GM12878 (cell line): ENCODE data around the gene VSTM1.

Source experiments
- CEBPB ChIP-seq, 2 experiments: fragments of 150-350 bp in 1 of 2; IDR thresholded peaks; 2 replicates each; pipeline ENCODE4 v1.6.1; 2012 to 2014; ENCODE audit warnings: low read depth in 2 of 2, low read length in 2 of 2, borderline replicate concordance in 1 of 2, inconsistent platforms in 1 of 2
- CTCF ChIP-seq, 3 experiments: IDR thresholded peaks in 2 of 3; conservative IDR thresholded peaks in 1 of 3; 2 replicates each; pipeline ENCODE4 v1.5.1; 2011; ENCODE audit warnings: low read depth in 3 of 3, low read length in 3 of 3, mild to moderate bottlenecking in 3 of 3, control low read depth in 2 of 3, moderate library complexity in 2 of 3, inconsistent platforms in 1 of 3, mixed read lengths in 1 of 3; ENCODE audit not compliant: control insufficient read depth in 2 of 3, insufficient read depth in 1 of 3; ENCODE audit errors: extremely low read depth in 1 of 3
- EGR1 ChIP-seq, 2 experiments: IDR thresholded peaks; 1 replicate in 1 of 2; 2 replicates in 1 of 2; pipeline ENCODE4 v1.6.1; 2011 to 2012; ENCODE audit warnings: low read depth in 2 of 2, low read length in 2 of 2, borderline replicate concordance in 1 of 2, mild to moderate bottlenecking in 1 of 2, moderate library complexity in 1 of 2
- FOS ChIP-seq: IDR thresholded peaks from 3 replicates; pipeline ENCODE4 v1.6.1; 2011; ENCODE audit warnings: borderline replicate concordance; ENCODE audit not compliant: insufficient read length; ENCODE audit errors: extremely low read depth
- HDAC2 ChIP-seq: fragments of 200-600 bp; sonication (generic); IDR thresholded peaks from 2 replicates; pipeline ENCODE4 v1.6.1; 2017
- IRF4 ChIP-seq: IDR thresholded peaks from 2 replicates; pipeline ENCODE4 v1.6.1; 2011; ENCODE audit warnings: low read depth, low read length
- KDM1A ChIP-seq: fragments of 200-600 bp; sonication (generic); IDR thresholded peaks from 2 replicates; pipeline ENCODE4 v1.6.1; 2016; ENCODE audit warnings: borderline replicate concordance
- POLR2A ChIP-seq: IDR thresholded peaks from 2 replicates; pipeline ENCODE4 v1.6.1; 2011; ENCODE audit warnings: low read depth, mild to moderate bottlenecking, low read length
- SUZ12 ChIP-seq: fragments of 200-600 bp; sonication (generic); IDR thresholded peaks from one replicate; pipeline ENCODE4 v1.6.1; 2018; ENCODE audit warnings: antibody characterized with exemption, mild to moderate bottlenecking; ENCODE audit not compliant: unreplicated experiment
- ZBTB40 ChIP-seq: fragments of 450-650 bp; IDR thresholded peaks from 2 replicates; pipeline ENCODE4 v1.6.1; 2016; ENCODE audit warnings: mild to moderate bottlenecking, moderate library complexity, borderline replicate concordance
- ZNF24 ChIP-seq: fragments of 450-650 bp; IDR thresholded peaks from 2 replicates; pipeline ENCODE4 v1.6.1; 2017; ENCODE audit warnings: antibody characterized with exemption, mild to moderate bottlenecking

GRCh38 chr19:54094426-54095000, 30.8 kb upstream of the VSTM1 start:
- no peak for TF ChIP-seq FOS
- TF ChIP-seq CTCF (IDR thresholded peaks at IDR 0.05 in 2 of 3, conservative IDR thresholded peaks at IDR 0.05 in 1 of 3; ENCODE audit: control insufficient read depth in 2 of 3, extremely low read depth in 1 of 3, insufficient read depth in 1 of 3, low read depth in 3 of 3, low read length in 3 of 3), result no peak
- TF ChIP-seq POLR2A, result no peak
- no peak for TF ChIP-seq EGR1 (IDR thresholded peaks at IDR 0.05; ENCODE audit: borderline replicate concordance in 1 of 2, low read depth in 2 of 2, low read length in 2 of 2)
- TF ChIP-seq SUZ12, result no peak
- no peak for TF ChIP-seq KDM1A
- TF ChIP-seq CEBPB (IDR thresholded peaks at IDR 0.05; ENCODE audit: borderline replicate concordance in 1 of 2, low read depth in 2 of 2, low read length in 2 of 2), result no peak
- TF ChIP-seq IRF4, result no peak
- TF ChIP-seq ZNF24, result no peak
- TF ChIP-seq ZBTB40, result no peak
- TF ChIP-seq HDAC2, result no peak
